ENCODE measurements around the gene INSL3. TPM values are rescaled to one million over a fixed set of nuclear protein-coding genes. Genes with fewer than 3 reads are reported as not detected.

Gene INSL3
- total and polyA plus RNA-seq, 2 of the 13 experiments (the other 11 are each of a cell fraction or from before 2014, with no cell fraction given): 0.30 TPM; not detected in 1

DNA sequence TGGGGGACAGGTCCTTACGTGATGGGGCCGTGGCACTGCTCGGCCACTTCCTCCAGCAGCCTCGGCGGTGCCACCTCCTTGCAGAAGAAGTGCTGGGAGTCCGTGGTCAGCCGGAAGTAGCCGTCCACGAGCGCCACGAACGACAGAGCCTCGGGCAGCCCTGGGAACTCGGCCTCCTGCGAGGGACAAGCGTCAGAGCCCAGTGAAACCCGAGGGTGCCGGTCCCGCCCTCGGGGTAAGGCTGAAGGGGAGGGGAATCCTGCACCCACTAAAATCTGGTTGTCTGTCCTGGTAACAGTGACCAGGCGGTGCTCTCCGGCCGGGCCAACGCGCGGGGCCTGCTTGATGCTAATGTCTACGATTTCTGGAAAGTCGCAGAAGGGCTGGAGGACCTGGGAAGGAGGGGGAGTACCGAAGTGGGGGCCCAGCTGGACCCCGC lies 20.1 kb upstream of the INSL3 start:
- in situ Hi-C loops (cut with HindIII; ENCODE audit: extremely low pct_ligation_motif_present, low pct_unique_long_range_greater_than_20kb): no loop called here
- no peak for FAIRE-seq
- no peak for DNase-seq (ENCODE audit: low spot score)
- TF ChIP-seq MATR3 (CRISPR knock-in tag; IDR thresholded peaks at IDR 0.05) (no peak), ZBTB38 (CRISPR knock-in tag; IDR thresholded peaks at IDR 0.05) (no peak), ERF (CRISPR knock-in tag; IDR thresholded peaks at IDR 0.05) (no peak)
- TF ChIP-seq, protein P1, sequence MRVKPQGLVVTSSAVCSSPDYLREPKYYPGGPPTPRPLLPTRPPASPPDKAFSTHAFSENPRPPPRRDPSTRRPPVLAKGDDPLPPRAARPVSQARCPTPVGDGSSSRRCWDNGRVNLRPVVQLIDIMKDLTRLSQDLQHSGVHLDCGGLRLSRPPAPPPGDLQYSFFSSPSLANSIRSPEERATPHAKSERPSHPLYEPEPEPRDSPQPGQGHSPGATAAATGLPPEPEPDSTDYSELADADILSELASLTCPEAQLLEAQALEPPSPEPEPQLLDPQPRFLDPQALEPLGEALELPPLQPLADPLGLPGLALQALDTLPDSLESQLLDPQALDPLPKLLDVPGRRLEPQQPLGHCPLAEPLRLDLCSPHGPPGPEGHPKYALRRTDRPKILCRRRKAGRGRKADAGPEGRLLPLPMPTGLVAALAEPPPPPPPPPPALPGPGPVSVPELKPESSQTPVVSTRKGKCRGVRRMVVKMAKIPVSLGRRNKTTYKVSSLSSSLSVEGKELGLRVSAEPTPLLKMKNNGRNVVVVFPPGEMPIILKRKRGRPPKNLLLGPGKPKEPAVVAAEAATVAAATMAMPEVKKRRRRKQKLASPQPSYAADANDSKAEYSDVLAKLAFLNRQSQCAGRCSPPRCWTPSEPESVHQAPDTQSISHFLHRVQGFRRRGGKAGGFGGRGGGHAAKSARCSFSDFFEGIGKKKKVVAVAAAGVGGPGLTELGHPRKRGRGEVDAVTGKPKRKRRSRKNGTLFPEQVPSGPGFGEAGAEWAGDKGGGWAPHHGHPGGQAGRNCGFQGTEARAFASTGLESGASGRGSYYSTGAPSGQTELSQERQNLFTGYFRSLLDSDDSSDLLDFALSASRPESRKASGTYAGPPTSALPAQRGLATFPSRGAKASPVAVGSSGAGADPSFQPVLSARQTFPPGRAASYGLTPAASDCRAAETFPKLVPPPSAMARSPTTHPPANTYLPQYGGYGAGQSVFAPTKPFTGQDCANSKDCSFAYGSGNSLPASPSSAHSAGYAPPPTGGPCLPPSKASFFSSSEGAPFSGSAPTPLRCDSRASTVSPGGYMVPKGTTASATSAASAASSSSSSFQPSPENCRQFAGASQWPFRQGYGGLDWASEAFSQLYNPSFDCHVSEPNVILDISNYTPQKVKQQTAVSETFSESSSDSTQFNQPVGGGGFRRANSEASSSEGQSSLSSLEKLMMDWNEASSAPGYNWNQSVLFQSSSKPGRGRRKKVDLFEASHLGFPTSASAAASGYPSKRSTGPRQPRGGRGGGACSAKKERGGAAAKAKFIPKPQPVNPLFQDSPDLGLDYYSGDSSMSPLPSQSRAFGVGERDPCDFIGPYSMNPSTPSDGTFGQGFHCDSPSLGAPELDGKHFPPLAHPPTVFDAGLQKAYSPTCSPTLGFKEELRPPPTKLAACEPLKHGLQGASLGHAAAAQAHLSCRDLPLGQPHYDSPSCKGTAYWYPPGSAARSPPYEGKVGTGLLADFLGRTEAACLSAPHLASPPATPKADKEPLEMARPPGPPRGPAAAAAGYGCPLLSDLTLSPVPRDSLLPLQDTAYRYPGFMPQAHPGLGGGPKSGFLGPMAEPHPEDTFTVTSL (CRISPR knock-in tag; IDR thresholded peaks at IDR 0.05; ENCODE audit: borderline replicate concordance): no peak
- intact Hi-C loops (cut with micrococcal nuclease; ENCODE audit: unreplicated experiment): no loop called here
- H3K36me3 ChIP-seq (replicated peaks in 1 of 2; ENCODE audit: control insufficient read depth in 1 of 2, insufficient read depth in 2 of 2, low read length in 2 of 2): peaks cover 4 to 6% of the 10 kb centered on the region in 2 experiments; a peak in 2 of 5 replicates
- no peaks in the 10 kb centered on the region for H4K20me1 ChIP-seq (ENCODE audit: insufficient read depth, low read length)
- no peak overlapping the region for H3K9ac ChIP-seq (ENCODE audit: insufficient read depth, low read depth, low read length)
- H3K27ac ChIP-seq (ENCODE audit: extremely low read length, insufficient read depth, low read length): no peak overlapping the region
- H3K79me2 ChIP-seq (ENCODE audit: insufficient read depth, low read length): no peaks in the 10 kb centered on the region
- no TSS peak for BruUV-seq (replicated peaks)
- H3K27me3 ChIP-seq (ENCODE audit: control insufficient read depth in 1 of 2, insufficient read depth in 2 of 2, low read length in 2 of 2): no peaks in the 10 kb centered on the region; a peak in 1 of 5 replicates
- ChIA-PET CTCF (ENCODE audit: low intra/inter-chr PET ratio, low total read pairs) (no interaction called here), POLR2A (interaction anchor here (1.4 kb wide), 1 partner anchor 18 kb away, joined by 3 read pairs; the partner anchor contains the start of gene RPL18A)
- WGBS (ENCODE audit: low lambda C conversion rate): 97% methylated on average over 20 of the region's 30 CpGs
- H3K4me1 ChIP-seq (ENCODE audit: insufficient read depth, low read length): peaks cover under 1% of the 10 kb centered on the region; the same call in 1 of the 2 replicates
- ATAC-seq: no peak
- H3K4me3 ChIP-seq (replicated peaks in 1 of 3; ENCODE audit: insufficient read depth in 1 of 3, low read depth in 2 of 3, low read length in 3 of 3): no peak overlapping the region
- H3K4me2 ChIP-seq (ENCODE audit: low read depth, low read length): no peak overlapping the region
- no peaks in the 10 kb centered on the region for H3K9me3 ChIP-seq (ENCODE audit: low read length)
- no peak overlapping the region for H2AFZ ChIP-seq (ENCODE audit: low read length)
